ENCODE results near the gene ADH1B. TPM values are rescaled to one million over a fixed set of nuclear protein-coding genes. Genes with fewer than 3 reads are reported as not detected.
"Not testable (repeated sequence)": the region's sequence is repeated elsewhere in the genome, so short reads cannot be mapped to it uniquely, and the experiment has no call there.

Gene ADH1B
- total RNA-seq (100 to 1,000 TPM in 3 of 10 donors, 10 to 100 TPM in 7; 12.6 to 257 (median 28.1) TPM), polyA plus RNA-seq (10 to 100 TPM; 41.7 to 84.9 TPM)
- long read RNA-seq, donor 1, full-length matches to known transcripts, result 152 of 183 reads
- long read RNA-seq, donor 1, partial matches to known transcripts, result 17 of 183 reads
- long read RNA-seq, donor 1, other reads (novel, unspliced or antisense), result 14 of 183 reads
- long read RNA-seq, donor 2, full-length matches to known transcripts, result 81 of 96 reads
- long read RNA-seq, donor 2, partial matches to known transcripts, result 6 of 96 reads
- long read RNA-seq, donor 2, other reads (novel, unspliced or antisense), result 9 of 96 reads
- long read RNA-seq, donor 3, full-length matches to known transcripts, result 80 of 107 reads
- long read RNA-seq, donor 3, partial matches to known transcripts, result 25 of 107 reads
- long read RNA-seq, donor 3, other reads (novel, unspliced or antisense), result 2 of 107 reads

GRCh38 chr4:99321241-99322191 lies at the start of gene ADH1B:
ADH1B (minus strand) TSS chr4:99321401; CDS start chr4:99321331, 70 bp downstream.
- Histone ChIP-seq H3K27me3 (no peaks in the 10 kb centered on the region), H3K4me3 (peak within 1 kb of the TSS in 8 of 10 donors; percentile 1 to 27 (median 17)), H3K9me3 (peaks cover 0 to 7% (median 0%) of the 10 kb centered on the region in 11 donors), H3K27ac (peak within 1 kb of the TSS in 4 of 10 donors; percentile 0 to 38 (median 16)), H3K4me1 (peaks cover 0 to 25% (median 17%) of the 10 kb centered on the region in 9 donors), H3K36me3 (no peaks in the 10 kb centered on the region)
- DNase-seq (no peak), ATAC-seq (no peak)
- intact Hi-C loops (cut with DNase I), result loop anchor here in 1 of 10 donors (10.0 kb wide), 2 partner anchors 63 to 117 kb away; no protein-coding TSS in a partner anchor
- no peak for TF ChIP-seq CTCF (IDR thresholded peaks at IDR 0.05)
- WGBS, 2 donors, result 32 to 49% methylated on average over 8 of the region's 8 CpGs

GRCh38 chr4:99367817-99368216 lies 46.6 kb upstream of the ADH1B start:
- ATAC-seq; H3K4me1 ChIP-seq; H3K4me3 ChIP-seq; H3K27ac ChIP-seq; H3K36me3 ChIP-seq; intact Hi-C loops (cut with DNase I); H3K27me3 ChIP-seq; DNase-seq: not testable (repeated sequence)
- H3K9me3 ChIP-seq, result peaks cover 0 to 38% (median 7%) of the 10 kb centered on the region in 11 donors
- WGBS, 2 donors, result 59 to 76% methylated on average over 2 of the region's 2 CpGs

- DNase-seq, result no peak
- H3K9me3 ChIP-seq, result peaks cover 0 to 25% (median 5%) of the 10 kb centered on the region in 11 donors
- TF ChIP-seq CTCF (IDR thresholded peaks at IDR 0.05), result no peak
- H3K36me3 ChIP-seq, result no peaks in the 10 kb centered on the region
- WGBS, 2 donors, result 47 to 88% methylated on average over 1 of the region's 1 CpG
- peaks cover 0 to 9% (median 0%) of the 10 kb centered on the region in 9 donors for H3K4me1 ChIP-seq
- no peaks in the 10 kb centered on the region for H3K27me3 ChIP-seq
- H3K4me3 ChIP-seq, result no peak overlapping the region
- no peak overlapping the region for H3K27ac ChIP-seq
- intact Hi-C loops (cut with DNase I), result no loop called here
- ATAC-seq, result no peak
Observed at GRCh38 chr4:99366491-99366890, 45.3 kb upstream of the ADH1B start.

GRCh38 chr4:99362768-99363167 lies 41.6 kb upstream of the ADH1B start:
- ATAC-seq, result peak in 7 of 8 donors; percentile 37 to 86 (median 55)
- no peak overlapping the region for H3K4me3 ChIP-seq
- H3K9me3 ChIP-seq, result peaks cover 0 to 37% (median 5%) of the 10 kb centered on the region in 11 donors
- no peaks in the 10 kb centered on the region for H3K36me3 ChIP-seq
- peak in 1 of 2 donors; percentile 23 for DNase-seq
- H3K27me3 ChIP-seq, result no peaks in the 10 kb centered on the region
- TF ChIP-seq CTCF (IDR thresholded peaks at IDR 0.05), result no peak
- intact Hi-C loops (cut with DNase I), result no loop called here
- H3K27ac ChIP-seq, result peak overlapping the region in 5 of 10 donors; percentile 14 to 48 (median 20)
- peaks cover 0 to 9% (median 0%) of the 10 kb centered on the region in 9 donors for H3K4me1 ChIP-seq
